Activated T-cell treated with anti-CD3 and anti-CD28 coated beads, Interleukin-2, amount 50 U/mL, for 72 hours (primary cell): Measurements from ENCODE around the gene MAD2L2. TPM values are rescaled to one million over a fixed set of nuclear protein-coding genes. Genes with fewer than 3 reads are reported as not detected.

ENCODE experiments used
- ATAC-seq, 2 donors: fragments of 150-1000 bp; cut with Tn5 transposase; replicated peaks in 1 of 2; 2 replicates each; pipeline ENCODE4 v1.10.0; 2021; ENCODE audit warnings: moderate library complexity in 2 of 2, mild to moderate bottlenecking in 1 of 2
- DNase-seq, 2 donors: peaks; one replicate each; pipeline ENCODE4 v3.0.0; 2021 to 2022; ENCODE audit warnings: mixed read lengths in 1 of 2
- H3K27ac Mint-ChIP-seq: one replicate; pipeline ENCODE4 v1.8.0; 2022; ENCODE audit warnings: mild to moderate bottlenecking, moderate library complexity, mixed read lengths
- H3K27me3 Mint-ChIP-seq: one replicate; pipeline ENCODE4 v1.8.0; 2022; ENCODE audit warnings: low read depth, mixed read lengths
- H3K36me3 Mint-ChIP-seq, 2 donors: one replicate each; pipeline ENCODE4 v1.8.0; 2022; ENCODE audit warnings: mixed read lengths in 2 of 2, mild to moderate bottlenecking in 1 of 2; ENCODE audit not compliant: insufficient read depth in 2 of 2
- H3K4me1 Mint-ChIP-seq: one replicate; pipeline ENCODE4 v1.8.0; 2022; ENCODE audit warnings: low read depth, mixed read lengths
- H3K4me3 Mint-ChIP-seq, 2 donors: one replicate each; pipeline ENCODE4 v1.8.0; 2022; ENCODE audit warnings: mild to moderate bottlenecking in 2 of 2, mixed read lengths in 2 of 2, moderate library complexity in 2 of 2
- H3K9me3 Mint-ChIP-seq, 2 donors: one replicate each; pipeline ENCODE4 v1.8.0; 2022; ENCODE audit warnings: mixed read lengths in 2 of 2
- total RNA-seq, 2 donors: library from RNA; stranded (reverse); gene quantifications; one replicate each; pipeline ENCODE4 v1.2.3, GENCODE V29; 2022

The MAD2L2 gene
- total RNA-seq, 2 donors from 2014 or later = 76.5 to 78.7 TPM

DNA sequence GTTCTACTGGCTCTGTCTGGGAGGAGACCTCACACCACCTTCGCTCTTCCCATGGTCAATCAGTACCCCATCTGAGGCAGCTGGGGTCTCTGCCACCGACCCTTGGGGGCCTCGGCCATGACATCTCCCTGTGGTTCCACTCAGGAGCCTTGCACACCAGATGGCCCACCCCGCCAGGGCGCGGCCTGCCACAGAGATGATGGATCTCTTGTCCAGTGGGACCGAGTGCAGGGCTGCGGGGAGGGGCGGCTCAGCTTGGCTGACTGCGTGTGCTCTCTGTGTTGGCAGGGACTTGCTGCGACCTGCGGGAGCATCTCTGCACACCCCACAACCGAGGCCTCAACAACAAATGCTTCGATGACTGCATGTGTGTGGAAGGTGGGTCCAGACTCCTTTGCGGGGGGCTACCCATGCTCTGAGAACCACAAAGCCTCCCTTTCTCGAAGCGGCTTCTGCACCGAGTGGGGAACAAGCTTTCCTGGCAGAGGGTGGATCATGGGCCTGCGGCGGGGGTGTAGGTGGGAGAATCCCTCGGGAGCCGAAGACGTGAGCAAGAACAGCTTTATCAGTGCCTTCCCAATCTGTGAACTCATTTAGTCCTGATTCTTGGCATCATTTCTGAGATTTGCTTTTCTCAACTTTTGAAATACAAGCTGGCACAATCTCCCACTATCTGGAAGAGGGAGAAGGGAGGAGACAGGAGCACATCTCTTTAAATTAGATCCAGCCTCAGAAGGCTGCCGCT, 34.1 kb upstream of the MAD2L2 start:
- H3K4me1 Mint-ChIP-seq = peaks cover 12% of the 10 kb centered on the region
- ATAC-seq (no peak), DNase-seq (no peak)
- no peaks in the 10 kb centered on the region for H3K36me3 Mint-ChIP-seq
- H3K4me3 Mint-ChIP-seq = no peak overlapping the region
- no peaks in the 10 kb centered on the region for H3K27me3 Mint-ChIP-seq
- H3K27ac Mint-ChIP-seq = no peak overlapping the region
- H3K9me3 Mint-ChIP-seq = no peaks in the 10 kb centered on the region

DNA sequence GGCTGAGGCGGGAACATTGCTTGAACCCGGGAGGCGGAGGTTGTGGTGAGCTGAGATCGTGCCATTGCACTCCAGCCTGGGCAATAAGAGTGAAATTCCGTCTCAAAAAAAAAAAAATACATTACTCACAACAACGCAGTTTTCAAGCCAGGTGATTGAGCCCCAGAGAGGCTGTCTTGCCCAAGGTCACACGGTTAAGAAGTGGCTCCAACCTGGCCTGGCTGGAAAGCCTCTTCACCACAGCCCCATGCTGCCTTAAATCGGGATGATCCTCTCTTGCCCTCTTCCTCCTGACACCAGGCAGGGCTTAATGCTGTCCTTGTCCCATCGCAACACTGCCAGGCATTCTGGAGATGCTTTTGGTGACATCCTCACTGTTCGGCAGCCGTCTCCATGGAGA, 32.1 kb upstream of the MAD2L2 start:
- ATAC-seq (no peak), DNase-seq (no peak)
- Mint-ChIP-seq H3K36me3 (no peaks in the 10 kb centered on the region), H3K27me3 (no peaks in the 10 kb centered on the region), H3K9me3 (no peaks in the 10 kb centered on the region), H3K4me1 (no peaks in the 10 kb centered on the region), H3K4me3 (no peak overlapping the region), H3K27ac (no peak overlapping the region)

DNA sequence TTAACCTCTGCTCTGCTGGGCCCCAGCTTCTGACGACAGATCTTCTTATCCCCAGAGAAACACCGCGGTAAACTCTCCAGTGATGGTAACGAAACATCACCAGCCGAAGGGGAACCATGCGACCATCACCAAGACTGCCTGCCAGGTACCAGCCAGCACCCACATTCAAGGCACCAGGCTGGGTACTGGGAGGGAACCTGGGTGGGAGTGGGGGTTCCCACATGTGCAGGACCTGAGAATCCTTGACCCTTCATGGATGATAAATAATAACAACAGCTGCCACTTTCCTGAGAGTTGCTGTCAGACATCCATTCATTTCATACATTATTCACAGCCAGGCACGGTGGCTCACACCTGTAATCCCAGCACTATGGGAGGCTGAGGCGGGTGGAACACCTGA, 31.3 kb upstream of the MAD2L2 start:
- H3K4me3 Mint-ChIP-seq = no peak overlapping the region

DNA sequence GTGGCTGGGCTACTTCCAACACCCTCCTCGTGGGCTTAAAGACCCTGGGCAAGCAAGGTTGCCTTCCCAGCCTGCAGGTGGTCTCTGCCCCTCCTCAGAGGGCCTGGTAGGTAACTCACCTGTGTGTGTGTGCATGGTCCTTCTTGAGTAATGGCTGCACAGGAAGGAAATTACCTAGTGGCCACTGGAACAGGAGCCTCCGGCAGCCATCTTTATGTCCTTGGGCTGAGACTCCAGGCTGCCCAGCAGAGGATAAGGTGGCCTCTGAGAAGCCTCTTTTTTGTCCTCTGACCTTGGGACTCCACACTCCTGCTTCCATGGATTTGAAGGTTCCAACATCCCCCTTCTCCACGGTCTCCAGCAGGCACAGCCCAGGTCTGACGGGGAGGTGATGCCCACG, 30.5 kb upstream of the MAD2L2 start:
- Mint-ChIP-seq H3K4me3 (no peak overlapping the region), H3K27me3 (no peaks in the 10 kb centered on the region), H3K4me1 (no peaks in the 10 kb centered on the region), H3K36me3 (no peaks in the 10 kb centered on the region), H3K27ac (no peak overlapping the region), H3K9me3 (no peaks in the 10 kb centered on the region)
- ATAC-seq = no peak
- DNase-seq = no peak

More for the DNA sequence above, 31.3 kb upstream of the MAD2L2 start:
- DNase-seq (no peak), ATAC-seq (no peak)
- Mint-ChIP-seq H3K36me3 (no peaks in the 10 kb centered on the region), H3K27me3 (no peaks in the 10 kb centered on the region), H3K27ac (no peak overlapping the region), H3K9me3 (no peaks in the 10 kb centered on the region), H3K4me1 (no peaks in the 10 kb centered on the region)

DNA sequence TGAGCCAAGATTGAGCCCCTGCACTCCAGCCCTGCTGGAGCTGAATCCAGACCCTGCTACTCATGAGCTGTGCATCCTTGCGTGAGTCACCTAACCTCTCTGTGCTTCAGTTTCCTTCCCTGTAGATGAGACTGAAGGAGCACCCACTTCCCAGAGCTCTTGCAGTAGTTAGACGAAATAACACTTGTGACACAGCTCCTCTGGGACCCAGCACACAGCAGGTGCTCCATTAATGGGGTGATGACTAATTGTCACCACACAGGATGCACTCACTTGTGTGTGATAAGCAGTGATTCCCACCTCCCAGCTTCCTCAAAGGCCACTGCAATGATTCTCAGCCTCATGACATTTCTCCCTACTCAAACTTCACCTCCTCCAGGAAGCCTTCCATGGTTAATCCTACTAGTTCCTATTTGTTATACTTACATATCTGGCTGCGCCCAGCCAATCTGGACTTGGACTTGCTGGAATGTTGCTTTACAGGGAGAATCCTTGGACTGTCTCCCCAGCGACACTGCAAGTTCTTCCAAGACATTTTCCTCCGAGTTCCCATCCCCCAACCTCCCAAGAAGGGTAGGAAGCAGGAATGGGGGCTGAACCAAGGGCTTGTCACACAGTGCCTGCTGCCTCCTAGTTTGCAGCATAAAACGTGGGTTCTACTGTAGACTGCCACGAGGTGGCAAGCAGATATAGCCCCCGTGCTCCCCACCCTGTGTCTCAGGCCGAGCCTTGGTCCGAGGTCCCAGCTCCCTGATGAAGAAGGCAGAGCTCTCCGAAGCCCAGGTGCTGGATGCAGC, 27.8 kb upstream of the MAD2L2 start:
- Mint-ChIP-seq H3K4me1 (no peaks in the 10 kb centered on the region), H3K27ac (no peak overlapping the region), H3K4me3 (no peak overlapping the region), H3K27me3 (peaks cover 7% of the 10 kb centered on the region), H3K9me3 (no peaks in the 10 kb centered on the region), H3K36me3 (no peaks in the 10 kb centered on the region)
- no peak for ATAC-seq
- DNase-seq = no peak

DNA sequence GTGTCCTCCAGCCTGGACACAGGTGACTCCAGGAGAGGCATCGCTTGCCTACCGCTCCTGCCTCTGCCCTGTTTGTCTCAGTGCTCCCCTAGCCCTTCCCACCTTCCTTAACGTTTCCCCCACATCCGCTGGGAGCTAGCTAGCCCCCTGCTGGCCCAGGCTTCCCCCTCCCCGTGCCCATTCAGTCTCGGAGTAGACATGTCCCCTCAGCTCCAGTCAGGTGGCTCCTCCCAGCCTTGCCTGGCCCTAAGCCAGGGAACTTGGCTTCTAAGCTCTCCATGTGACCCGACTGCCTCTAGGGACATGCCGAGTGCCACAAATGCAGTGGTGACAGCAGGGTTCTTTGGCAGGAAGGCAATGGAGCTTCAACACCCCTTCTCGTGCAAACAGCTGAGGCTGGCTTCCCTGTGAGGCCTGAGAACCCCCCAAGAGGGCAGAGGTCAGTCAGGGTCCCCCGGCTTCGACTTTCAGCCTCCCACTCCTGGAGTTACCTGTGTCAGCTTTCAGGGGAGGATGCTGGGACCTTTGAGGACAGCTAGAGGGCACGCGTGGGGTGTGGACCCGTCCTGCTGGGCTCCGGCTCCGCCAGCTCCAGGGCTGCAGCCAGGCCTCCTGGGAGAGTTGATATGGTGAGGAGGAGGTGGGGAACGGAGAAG, 26.8 kb upstream of the MAD2L2 start:
- no peaks in the 10 kb centered on the region for H3K9me3 Mint-ChIP-seq
- H3K4me3 Mint-ChIP-seq = no peak overlapping the region
- no peaks in the 10 kb centered on the region for H3K36me3 Mint-ChIP-seq
- peaks cover 7% of the 10 kb centered on the region for H3K27me3 Mint-ChIP-seq
- no peaks in the 10 kb centered on the region for H3K4me1 Mint-ChIP-seq
- DNase-seq (no peak), ATAC-seq (no peak)
- no peak overlapping the region for H3K27ac Mint-ChIP-seq

DNA sequence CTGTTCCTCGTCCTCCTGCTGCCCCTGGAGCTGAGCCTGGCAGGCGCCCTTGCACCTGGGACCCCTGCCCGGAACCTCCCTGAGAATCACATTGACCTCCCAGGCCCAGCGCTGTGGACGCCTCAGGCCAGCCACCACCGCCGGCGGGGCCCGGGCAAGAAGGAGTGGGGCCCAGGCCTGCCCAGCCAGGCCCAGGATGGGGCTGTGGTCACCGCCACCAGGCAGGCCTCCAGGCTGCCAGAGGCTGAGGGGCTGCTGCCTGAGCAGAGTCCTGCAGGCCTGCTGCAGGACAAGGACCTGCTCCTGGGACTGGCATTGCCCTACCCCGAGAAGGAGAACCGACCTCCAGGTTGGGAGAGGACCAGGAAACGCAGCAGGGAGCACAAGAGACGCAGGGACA, 25.3 kb upstream of the MAD2L2 start:
- no peak for ATAC-seq
- Mint-ChIP-seq H3K27ac (no peak overlapping the region), H3K9me3 (no peaks in the 10 kb centered on the region), H3K4me3 (no peak overlapping the region), H3K27me3 (peaks cover 7% of the 10 kb centered on the region), H3K4me1 (no peaks in the 10 kb centered on the region), H3K36me3 (no peaks in the 10 kb centered on the region)
- no peak for DNase-seq

DNA sequence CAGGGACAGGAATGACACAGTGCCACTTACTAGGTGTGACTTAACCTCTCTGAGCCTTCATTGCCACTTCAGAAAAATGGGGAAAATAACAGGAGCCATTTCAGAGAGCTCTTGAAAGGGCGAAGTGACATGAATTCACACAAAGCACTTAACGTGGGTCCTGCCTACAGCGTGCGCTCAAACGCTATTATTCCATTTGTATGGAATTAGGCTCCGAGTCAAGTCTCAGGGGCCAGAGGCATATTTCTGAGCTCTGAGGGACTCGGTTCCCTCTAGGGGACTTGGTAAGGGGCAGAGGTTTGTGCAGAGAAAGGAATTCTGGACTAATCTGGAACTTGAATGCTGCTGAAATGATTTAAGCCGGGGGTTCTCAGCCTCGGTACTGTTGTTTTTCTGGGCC, 24.6 kb upstream of the MAD2L2 start:
- Mint-ChIP-seq H3K27ac (no peak overlapping the region), H3K4me3 (no peak overlapping the region), H3K36me3 (no peaks in the 10 kb centered on the region), H3K27me3 (peaks cover 7% of the 10 kb centered on the region), H3K9me3 (no peaks in the 10 kb centered on the region), H3K4me1 (no peaks in the 10 kb centered on the region)
- ATAC-seq (no peak), DNase-seq (no peak)

DNA sequence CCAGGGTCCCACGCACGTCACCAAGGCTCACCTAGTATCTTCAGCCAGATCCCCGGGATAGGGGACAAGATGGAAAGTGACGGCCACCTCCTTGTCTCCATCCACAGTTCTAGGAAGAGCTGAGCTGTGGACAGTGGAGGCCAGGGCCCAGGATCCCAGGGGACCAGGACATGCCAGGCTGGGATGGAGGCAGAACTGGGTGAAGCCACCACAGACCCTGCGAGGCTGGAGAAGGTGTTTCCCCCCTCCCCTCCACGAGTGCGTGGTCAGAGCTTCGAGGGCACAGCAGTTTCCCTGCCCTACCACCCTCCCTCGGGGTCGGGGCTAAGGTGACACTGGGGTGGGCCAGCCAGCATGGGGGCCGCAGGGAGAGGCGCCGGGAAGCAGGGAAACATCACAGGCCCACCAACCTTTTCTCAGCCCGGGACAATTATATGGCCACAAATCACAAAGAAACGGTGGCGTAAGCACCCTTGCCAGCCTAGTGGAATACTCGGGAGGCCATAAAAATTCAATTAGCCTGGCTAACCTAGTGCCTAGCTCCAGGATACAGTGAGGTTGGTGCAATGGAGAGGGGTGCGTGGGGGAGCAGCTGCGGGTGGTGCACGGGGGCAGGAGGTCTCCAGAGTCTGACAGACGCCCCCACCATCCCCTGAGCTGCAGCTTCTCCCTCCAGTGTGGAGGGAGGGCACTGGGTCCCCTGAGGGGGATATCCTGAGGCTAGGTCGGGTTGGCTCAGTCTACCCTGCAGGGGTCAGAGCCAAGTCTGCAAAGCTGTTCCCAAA, 23.9 kb upstream of the MAD2L2 start:
- H3K27me3 Mint-ChIP-seq = peaks cover 7% of the 10 kb centered on the region
- DNase-seq (no peak), ATAC-seq (no peak)
- no peaks in the 10 kb centered on the region for H3K9me3 Mint-ChIP-seq
- no peaks in the 10 kb centered on the region for H3K36me3 Mint-ChIP-seq
- no peak overlapping the region for H3K27ac Mint-ChIP-seq
- H3K4me1 Mint-ChIP-seq = no peaks in the 10 kb centered on the region
- no peak overlapping the region for H3K4me3 Mint-ChIP-seq

DNA sequence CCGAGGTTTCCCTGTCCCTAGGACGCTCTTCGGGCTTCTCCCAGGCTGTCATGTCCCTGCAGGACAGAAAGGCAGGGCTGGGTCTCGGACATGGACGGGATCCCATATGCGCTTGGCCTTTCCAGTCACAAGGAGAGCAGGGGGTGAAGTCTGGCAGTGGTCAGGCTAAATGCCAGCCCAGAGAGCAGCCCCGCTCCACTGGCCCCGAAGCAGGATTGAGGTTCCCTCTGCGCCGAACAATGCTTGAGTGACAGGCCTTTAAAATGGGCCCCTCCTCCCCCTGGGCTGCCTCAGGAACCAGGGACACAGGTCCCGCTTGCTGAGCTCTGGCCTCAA, 23.2 kb upstream of the MAD2L2 start:
- H3K9me3 Mint-ChIP-seq = no peaks in the 10 kb centered on the region
- ATAC-seq (no peak), DNase-seq (no peak)
- H3K4me3 Mint-ChIP-seq = no peak overlapping the region
- peaks cover 7% of the 10 kb centered on the region for H3K27me3 Mint-ChIP-seq
- H3K27ac Mint-ChIP-seq = no peak overlapping the region
- no peaks in the 10 kb centered on the region for H3K4me1 Mint-ChIP-seq
- no peaks in the 10 kb centered on the region for H3K36me3 Mint-ChIP-seq

DNA sequence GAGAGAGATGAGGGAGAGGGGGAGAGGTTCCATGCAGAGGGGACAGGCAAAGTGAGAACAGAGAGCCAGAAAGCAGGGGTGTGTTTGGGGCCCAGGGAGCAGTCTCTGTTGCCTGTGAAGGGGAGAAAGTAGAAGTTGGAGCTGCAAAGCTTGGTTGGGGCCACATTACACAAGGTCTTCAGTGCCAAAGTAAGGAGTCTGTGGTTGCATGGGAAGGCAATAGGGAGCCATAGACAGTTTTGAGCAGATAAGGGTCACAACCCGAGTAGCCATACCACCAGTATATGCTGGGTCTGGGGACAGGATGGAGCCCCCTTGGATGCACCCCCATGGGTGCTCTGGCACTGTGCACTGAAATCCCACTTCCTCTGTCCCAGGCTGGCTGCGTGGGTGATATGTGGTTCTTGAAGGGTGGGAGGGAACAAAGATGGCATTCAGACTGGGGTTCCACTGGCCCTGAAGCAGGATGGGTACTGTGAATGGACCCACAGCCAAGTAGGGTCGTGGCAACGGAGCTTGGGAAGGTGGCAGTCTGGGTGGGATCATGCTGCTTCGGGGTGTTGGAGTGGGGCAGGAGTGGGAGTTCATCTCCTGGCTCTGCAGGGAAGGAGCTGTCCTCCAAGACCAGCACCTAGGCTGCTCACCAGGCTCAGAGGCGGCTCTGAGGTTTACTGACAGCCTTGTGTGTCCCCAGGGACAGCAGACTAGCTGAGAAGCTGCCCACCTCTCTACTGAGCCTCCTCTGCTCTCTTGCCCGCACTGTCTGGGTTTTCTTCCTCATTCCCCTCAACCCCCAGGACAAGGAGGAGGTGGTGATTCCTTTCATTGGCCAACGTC, 22.6 kb upstream of the MAD2L2 start:
- Mint-ChIP-seq H3K4me3 (no peak overlapping the region), H3K36me3 (no peaks in the 10 kb centered on the region), H3K4me1 (no peaks in the 10 kb centered on the region), H3K9me3 (no peaks in the 10 kb centered on the region), H3K27ac (no peak overlapping the region), H3K27me3 (peaks cover 7% of the 10 kb centered on the region)
- ATAC-seq (no peak), DNase-seq (no peak)

DNA sequence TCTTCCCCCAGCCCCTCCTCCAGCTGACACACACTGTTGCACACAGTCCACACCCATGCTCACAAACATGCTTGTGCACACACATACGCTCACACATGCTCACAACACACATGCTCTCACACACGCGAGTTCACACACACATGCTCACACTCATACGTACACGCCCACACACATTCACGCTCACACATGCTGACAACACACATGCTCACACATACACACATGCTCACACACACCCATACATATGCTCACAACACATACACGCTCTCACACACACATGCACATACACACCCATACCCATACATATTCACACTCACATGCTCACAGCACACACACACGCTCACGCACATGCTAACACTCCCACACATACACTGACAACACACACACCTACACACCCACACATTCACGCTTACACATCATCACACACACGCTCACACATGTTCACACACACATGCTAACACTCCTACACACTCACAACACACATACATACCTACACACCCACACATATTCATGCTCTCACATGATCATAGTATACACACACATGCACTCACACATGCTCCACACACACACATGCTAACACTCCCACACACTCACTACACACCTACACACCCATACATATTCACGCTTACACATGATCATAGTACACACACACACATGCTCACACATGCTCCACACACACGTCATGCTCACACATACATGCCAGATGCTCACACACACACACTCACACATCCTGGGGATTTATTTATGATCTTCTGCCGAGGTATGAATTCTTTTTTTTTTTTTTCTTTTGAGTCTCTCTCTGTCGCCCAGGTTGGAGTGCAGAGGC, 21.2 kb upstream of the MAD2L2 start:
- H3K27ac Mint-ChIP-seq = no peak overlapping the region
- peaks cover 7% of the 10 kb centered on the region for H3K27me3 Mint-ChIP-seq
- H3K36me3 Mint-ChIP-seq = no peaks in the 10 kb centered on the region
- H3K9me3 Mint-ChIP-seq = no peaks in the 10 kb centered on the region
- DNase-seq (no peak), ATAC-seq (no peak)
- H3K4me1 Mint-ChIP-seq = no peaks in the 10 kb centered on the region
- H3K4me3 Mint-ChIP-seq = no peak overlapping the region
